ENCODE measurements around the gene FHOD3.

Gene FHOD3

GRCh38 chr18:36415171-36415570 lies 117.7 kb downstream of the FHOD3 start:
- no peak for DNase-seq

DNA sequence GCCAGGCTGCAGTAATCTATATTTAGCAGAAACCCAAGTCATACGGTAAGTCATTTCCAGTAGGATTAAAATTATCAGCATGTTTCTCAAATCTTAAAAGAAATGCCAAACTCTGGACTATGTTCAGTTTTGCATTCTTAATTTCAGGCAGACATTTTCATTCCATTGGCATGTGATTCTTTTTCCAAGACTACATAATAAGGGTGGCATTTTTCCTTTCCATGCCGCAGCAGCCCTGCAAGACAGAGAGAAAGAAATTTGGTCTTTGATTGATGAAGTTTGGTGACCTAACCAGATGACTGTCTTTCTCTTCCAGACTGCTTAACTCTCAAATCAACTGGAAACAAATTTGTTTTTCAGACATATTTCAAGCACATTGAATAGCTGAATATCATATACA lies 118.1 kb downstream of the FHOD3 start:
- DNase-seq, result no peak

DNA sequence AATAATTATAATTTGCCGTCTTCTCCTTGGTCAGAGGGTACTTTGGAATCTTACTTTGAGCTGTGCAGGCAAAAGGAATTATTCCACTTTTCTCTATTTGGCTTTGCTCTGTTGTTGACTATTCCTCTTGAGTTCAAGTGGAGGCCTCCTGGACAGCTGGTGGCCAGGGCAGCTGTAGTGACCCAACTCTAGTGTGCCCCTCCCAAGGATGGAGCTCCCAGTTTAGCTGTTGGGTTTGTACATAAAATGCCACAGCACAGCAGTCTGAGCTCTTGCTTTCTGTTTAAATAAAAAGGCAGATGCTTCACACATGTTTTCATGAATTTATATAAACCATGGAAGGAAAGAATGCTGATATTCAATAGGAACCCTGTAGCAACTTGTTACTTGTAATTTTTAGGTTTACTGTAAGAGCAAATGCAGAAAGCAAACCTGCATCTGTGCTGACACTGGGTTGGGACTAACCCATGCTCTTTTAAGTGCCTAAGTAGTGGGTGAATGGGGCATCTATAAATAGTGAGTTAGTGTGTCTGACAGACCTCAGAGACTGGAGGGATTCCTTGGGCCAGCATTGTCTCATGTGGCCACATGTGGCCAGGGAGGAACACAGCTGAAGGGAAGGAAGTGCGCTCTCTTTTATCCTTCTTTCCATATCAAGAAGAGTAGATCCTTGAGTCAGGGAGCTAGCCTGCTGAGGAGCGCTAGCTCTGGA lies 121.8 kb downstream of the FHOD3 start:
- DNase-seq, result no peak

DNA sequence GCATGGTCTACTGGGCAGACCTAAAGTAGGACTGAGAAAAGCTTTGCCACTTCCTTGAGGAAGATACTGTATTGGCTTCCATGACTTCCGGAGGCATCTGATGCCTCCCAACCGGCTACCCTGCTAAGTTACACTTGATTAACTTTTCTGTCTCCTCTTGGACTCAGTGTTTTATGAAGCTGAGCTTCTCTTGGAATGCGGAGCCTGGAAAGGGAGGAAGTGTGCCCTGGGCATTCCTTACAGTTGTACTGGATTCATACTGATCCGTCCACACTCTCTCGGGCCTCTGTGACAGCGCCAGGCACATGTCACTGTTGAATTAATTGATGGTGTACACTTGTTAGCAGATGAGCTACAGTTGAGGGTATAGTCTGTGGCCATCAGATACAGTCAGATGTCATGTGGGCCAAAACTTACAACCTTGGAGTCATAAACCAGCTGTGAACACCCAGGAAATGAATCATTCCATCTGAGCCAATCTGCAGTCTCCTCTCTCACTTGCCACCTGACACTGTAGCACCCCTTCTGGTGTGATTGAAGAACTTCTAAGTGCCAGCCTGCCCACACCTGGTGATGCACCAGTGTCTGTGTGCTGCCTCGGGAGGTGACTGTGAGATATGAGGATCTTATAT lies 122.5 kb downstream of the FHOD3 start:
- DNase-seq, result no peak

GRCh38 chr18:36420826-36421225 lies 123.3 kb downstream of the FHOD3 start:
- no peak for DNase-seq

DNA sequence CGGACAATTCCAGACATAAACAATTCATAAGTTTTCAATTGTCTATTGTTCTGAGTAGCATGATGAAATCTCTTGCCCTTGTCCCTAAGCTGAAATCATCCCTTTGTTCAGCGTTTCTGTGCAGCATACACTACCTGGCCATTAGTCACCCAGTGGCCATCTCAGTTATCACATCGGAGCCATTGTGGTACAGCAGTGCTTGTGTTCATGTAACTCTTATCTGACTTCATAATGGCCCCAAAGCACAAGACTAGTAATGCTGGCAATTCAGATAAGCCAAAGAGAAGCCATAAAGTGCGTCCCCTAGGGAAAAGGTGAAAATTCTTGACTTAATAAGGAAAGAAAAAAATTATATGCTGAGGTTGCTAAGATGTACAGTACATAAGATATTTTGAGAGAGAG lies 127.2 kb downstream of the FHOD3 start:
- no peak for DNase-seq

GRCh38 chr18:36427369-36427768 lies 129.9 kb downstream of the FHOD3 start:
- no peak for DNase-seq

DNA sequence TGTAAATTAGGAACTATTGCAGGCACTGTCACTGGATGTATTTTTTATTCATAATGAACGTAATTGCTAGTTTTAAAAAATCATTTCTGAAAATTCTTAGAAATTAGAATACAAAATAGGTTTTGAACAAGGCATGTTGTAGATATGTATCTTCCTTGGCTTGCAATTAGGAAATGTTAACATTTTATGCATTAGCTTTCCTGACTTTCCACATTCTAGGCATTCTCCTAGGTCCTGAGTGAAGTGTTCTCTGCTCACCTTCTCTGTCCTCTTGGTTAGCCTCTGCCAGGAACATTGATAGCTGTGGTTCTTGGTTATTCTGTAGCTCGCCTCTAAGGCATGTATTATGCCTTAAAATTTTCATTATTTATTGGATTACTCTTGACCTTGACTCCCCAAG lies 130.3 kb downstream of the FHOD3 start:
- DNase-seq, result no peak

GRCh38 chr18:36428431-36429029 lies 131.0 kb downstream of the FHOD3 start:
- DNase-seq, result no peak

DNA sequence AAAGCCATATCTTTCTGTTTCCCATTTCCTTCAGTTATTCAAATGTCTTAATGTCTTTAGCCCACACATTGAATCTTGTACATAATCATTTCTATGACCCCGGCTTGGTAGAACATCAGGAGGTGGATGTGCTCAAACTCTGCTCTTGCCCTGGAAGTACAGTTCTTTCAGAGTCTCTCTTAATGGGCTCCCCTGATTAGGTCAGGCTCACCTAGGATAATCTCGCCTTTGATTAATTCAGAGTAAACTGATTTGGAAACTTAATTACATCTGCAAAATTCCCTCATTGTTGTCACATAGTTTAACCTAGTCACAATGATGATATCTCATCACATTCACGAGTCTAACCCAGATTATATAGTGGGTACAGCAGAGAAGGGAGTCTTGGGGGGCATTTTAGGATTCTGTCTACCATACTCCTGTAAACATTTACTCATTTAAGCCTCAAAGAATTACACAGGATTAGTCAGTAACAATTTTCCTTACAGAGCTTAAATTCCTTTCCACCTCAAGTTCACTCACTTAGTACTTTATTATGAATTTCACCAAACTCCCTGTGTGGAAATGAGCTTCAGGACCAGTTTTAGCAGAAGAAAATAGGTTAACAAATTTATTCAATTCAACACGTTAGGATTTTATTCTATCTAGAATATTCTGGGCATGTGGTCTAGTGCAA lies 135.5 kb downstream of the FHOD3 start:
- DNase-seq, result no peak

- no peak for DNase-seq
Measured at GRCh38 chr18:36436387-36436786, 138.9 kb downstream of the FHOD3 start.

- no peak for DNase-seq
Measured at GRCh38 chr18:36440614-36441013, 143.1 kb downstream of the FHOD3 start.

GRCh38 chr18:36441426-36442240 lies 144.1 kb downstream of the FHOD3 start:
- no peak for DNase-seq

DNA sequence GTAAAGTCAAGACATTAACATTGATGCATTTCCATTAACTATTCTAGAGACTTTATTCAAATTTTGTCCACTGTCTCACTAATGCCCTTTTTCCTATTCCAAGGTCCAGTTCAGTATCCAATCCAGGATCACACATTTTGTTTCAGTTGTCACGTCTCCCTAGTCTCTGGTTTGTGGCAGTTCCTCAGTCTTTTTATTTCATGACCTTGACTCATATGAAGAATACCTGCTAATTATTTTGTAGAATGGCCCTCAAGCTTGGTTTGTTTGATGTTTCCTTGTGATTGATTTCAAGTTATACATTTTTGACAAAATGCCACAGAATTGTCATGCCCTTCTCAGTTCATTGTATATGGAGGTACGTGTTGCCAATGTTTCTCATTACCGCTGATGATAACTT lies 145.2 kb downstream of the FHOD3 start:
- DNase-seq, result no peak

GRCh38 chr18:36446059-36446458 lies 148.5 kb downstream of the FHOD3 start:
- no peak for DNase-seq

- DNase-seq, result no peak
Measured at GRCh38 chr18:36448384-36449290, 151.1 kb downstream of the FHOD3 start.

GRCh38 chr18:36449451-36449850 lies 151.9 kb downstream of the FHOD3 start:
- no peak for DNase-seq

GRCh38 chr18:36450264-36450663 lies 152.8 kb downstream of the FHOD3 start:
- no peak for DNase-seq

GRCh38 chr18:36451454-36452251 lies 154.1 kb downstream of the FHOD3 start:
- no peak for DNase-seq

- no peak for DNase-seq
Measured at GRCh38 chr18:36454245-36454644, 156.7 kb downstream of the FHOD3 start.

DNA sequence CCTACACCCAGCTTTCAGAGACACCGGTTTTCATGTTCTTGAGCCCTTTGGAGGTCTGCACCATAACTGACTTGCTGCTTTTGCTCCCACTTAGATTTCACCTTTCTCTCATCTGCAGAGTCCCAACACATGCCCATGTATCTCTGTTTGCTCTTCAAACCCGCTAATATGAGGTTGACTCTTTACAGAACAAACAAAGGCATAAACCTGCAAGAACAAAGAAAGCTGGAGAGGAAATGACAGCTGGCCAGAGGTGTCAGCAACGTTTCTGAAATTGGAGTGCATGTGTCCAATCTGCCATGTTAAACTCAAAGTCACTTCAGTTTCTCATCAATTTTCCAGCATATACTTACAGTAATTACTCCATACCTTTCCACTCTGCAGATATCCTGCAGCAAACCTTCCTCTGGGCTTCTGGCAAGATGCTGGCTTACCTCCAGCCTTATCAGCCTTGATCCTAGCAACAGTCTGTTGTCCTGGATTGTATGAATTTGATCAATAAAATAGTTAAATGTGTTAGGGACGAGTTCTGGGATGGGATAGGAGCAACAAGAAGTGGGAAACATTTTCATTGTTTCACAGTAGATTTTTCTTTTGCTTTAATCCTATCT lies 157.4 kb downstream of the FHOD3 start:
- no peak for DNase-seq
